ENCODE measurements around the gene NPIPA1.
"Not testable (repeated sequence)": the region's sequence is repeated elsewhere in the genome, so short reads cannot be mapped to it uniquely, and the experiment has no call there.

DNA sequence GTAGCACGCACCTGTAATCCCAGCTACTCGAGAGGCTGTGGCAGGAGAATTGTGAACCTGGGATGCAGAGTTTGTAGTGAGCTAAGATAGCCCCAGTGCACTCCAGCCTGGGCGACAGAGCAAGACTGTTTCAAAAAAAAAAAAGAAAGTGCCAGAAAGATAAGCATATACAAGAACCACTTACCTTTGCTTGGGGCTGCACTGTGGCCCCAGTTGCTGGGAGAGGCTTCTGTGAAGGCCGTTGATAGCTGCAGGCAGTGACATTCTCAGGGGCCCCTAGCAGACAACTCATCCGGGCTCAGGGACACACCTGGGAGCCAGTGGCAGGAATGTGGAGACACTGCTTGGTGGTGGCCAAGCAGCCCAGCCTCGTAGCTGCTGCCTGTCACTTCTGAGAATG is 45.1 kb upstream of the NPIPA1 start:
- not testable (repeated sequence) for TF ChIP-seq PHF8 (IDR thresholded peaks at IDR 0.05; ENCODE audit: borderline replicate concordance, low read depth); POLR2A (IDR thresholded peaks at IDR 0.05; ENCODE audit: low read length); CTCF (IDR thresholded peaks at IDR 0.05); EHF (CRISPR knock-in tag; IDR thresholded peaks at IDR 0.05); JUN (IDR thresholded peaks at IDR 0.05); RAD21 (conservative IDR thresholded peaks at IDR 0.05 in 1 of 2, IDR thresholded peaks at IDR 0.05 in 1 of 2); HOXA7 (CRISPR knock-in tag; IDR thresholded peaks at IDR 0.05); EP300 (IDR thresholded peaks at IDR 0.05)
